ENCODE results near the gene HDLBP.
"Not testable (repeated sequence)": the region's sequence is repeated elsewhere in the genome, so short reads cannot be mapped to it uniquely, and the experiment has no call there.

HDLBP gene

DNA sequence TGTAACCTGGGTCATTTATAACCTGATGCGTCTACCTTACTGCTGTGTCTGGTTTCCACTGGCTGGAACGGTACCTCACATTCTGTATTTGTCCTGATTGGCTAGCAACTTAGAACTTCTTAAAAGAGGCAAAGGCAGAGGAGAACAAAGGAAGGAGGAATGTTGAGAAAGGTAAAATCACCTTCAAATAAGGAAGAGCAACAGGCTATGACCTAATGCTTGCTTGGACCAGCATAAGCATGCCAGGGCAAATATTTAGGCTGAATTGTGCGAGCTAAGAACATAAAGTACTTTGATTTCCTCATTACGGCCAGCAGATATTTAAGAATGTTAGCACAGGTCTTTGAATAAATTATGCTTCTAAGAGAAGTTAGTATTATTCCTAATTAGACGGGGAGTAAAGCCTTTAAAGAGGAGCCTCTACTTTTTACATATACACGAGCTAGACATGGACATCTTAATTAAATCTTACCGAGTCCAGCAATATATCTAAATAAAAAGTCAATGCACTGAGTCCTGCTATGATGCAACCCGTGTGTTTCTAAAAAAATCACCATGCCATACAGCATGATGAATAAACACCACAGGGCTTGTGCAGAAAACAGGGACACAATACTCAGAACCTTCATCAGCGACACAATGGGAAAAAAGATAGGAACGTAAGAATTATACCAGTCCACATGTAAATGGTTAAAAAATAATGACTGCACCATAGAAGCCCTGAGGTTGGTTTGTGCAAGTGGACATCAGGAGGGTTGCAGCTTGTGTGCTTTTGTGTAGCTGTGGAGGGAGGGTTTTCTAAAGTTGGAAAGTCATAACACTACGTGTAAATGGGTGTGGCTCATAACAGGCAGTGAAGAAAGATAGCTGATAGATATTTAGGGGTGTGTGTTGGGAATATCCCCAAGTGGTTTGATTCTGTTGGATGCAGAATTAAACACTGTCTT, 14.5 kb upstream of the HDLBP start:
- DNase-seq: no peak

DNA sequence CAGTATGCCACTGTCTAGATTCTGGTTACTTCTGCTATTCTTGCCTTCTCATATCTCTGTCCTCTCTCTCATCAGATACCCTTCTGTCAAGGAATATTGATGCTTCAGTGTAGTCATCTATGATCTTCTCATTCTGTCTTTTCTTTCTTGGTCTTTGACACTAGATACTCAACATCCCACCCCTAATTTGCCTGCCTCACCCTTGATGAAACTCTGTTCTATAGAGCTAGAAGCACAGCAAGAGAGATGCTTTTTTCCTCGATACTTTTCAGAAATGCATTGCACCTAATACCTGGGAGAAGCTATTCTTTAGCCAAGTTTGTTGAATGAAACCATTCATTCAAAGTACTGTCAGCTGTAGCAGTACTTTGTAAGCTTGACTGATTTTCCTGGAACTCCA, 9.8 kb upstream of the HDLBP start:
- no peak for DNase-seq

- no peak for DNase-seq
These were observed 9.3 kb upstream of the HDLBP start for GRCh38 chr2:241324775-241325174.

DNA sequence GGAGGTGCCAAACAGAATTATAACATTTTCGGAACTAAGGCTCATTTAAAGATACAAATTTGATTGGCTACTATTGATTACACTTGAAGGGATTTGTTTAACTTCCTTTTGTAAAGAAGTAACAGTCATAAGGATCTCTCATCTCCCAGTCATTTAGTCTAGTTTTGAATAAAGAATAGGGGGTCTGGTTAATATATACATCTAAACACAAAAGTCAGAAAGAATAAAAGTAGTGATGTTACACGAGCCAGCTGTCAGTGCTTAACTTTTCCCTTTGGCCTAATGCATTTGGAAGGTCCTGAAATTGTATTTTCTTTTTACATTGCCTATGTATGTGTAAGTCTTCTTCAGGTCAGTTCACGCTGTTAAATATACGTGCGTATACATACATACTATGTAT, 8.3 kb upstream of the HDLBP start:
- DNase-seq: no peak

GRCh38 chr2:241321886-241322285, 6.4 kb upstream of the HDLBP start:
- DNase-seq: no peak

DNA sequence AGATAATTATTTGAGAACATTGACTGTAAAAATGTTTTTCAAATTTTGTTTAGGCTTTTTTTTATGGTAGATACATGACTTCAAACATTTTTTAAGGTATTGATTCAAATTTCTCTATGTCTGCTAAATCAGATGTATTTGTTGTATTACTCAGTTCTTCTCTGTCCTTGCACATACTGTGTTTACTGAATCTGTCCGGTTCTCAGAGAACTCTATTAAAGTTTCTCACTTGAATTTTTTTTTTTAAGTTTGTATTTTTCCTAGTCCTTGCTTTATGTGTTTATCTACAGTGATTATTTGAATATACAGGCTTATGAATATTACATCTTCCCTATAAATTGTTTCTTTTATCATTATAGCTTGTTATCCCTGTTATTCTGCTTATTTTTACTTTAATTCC, 5.6 kb upstream of the HDLBP start:
- no peak for DNase-seq

- DNase-seq: no peak
These were observed 4.9 kb upstream of the HDLBP start for GRCh38 chr2:241320394-241320793.

DNA sequence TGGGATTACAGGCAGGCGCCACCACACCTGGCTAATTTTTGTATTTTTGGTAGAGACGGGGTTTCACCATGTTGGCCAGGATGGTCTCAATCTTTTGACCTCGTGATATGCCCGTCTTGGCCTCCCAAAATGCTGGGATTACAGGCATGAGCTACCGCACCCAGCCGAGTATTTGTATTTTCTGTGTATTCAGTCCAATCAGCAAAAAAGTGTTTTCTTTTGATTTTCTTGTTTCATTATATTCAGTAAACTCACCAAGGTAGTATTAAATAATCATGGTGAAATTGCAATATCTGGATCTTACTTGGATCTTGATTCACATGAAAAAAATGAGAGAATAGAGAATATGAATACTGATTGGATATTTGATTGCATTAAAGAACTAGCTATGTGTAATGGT, 3.4 kb upstream of the HDLBP start:
- not testable (repeated sequence) for DNase-seq

DNA sequence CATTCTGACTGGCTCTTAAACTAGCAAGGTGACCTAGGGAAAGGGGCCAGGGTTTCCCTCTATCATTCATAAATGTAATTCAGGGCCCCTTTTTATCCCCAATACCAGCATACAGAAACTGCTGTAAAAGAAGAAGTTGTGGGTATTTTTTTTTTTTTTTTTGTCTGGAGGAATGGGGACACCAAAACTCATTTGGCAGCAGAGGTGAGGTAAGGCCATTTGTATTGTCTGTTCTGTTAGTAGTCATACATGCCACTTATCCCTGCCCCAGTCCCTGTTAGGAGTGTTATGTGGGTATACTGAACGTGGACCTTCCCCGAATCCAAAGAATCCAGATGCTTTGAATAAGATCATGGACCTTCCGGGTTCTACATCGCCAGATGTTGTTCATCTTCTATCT, 1.9 kb upstream of the HDLBP start:
- no peak for DNase-seq

GRCh38 chr2:241316825-241317224, 1.4 kb upstream of the HDLBP start:
- DNase-seq: no peak

DNA sequence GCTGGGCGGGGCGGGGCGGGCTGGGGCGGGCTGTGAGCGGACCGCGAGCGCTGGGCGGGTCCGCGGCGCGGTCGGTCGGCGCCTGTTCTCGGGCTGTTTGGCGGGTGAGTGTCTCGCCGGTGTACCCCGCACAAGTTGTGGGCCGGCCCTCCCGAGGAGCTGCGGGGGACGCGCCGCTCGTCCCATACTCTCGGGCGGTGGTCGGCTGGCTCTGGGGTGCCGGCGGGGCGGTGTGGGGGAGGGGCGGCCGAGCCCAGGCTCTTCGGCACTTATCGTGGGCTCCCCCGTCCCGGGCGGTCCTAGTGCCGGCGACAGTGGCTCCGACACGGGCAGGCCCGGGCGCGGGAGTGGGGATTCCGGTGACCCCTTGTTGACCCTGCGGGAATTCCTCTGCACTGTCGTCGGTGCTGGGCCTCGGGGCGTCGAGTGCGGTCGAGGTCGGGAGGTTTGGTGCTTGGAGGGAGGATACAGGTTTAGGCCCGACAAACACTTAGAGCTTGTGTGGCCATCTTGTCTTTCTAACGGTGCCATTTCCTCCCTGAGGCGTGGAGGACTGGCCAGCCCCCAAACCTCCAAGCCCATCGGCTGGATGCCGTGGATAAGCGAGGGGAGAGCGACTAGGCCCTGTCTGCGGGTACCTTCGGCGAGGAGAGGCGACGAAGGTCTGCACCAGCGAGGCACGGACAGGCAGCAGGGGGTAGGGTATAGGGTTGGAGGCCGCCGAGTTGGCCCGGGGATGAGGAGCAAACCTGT, 583 bp upstream of the HDLBP start, which contains the start of gene SEPTIN2:
SEPTIN2 (plus strand) TSS at position 47 of the 753 bp plus-strand sequence. CDS start 8,308 bp downstream, outside the sequence.
- DNase-seq: no peak

DNA sequence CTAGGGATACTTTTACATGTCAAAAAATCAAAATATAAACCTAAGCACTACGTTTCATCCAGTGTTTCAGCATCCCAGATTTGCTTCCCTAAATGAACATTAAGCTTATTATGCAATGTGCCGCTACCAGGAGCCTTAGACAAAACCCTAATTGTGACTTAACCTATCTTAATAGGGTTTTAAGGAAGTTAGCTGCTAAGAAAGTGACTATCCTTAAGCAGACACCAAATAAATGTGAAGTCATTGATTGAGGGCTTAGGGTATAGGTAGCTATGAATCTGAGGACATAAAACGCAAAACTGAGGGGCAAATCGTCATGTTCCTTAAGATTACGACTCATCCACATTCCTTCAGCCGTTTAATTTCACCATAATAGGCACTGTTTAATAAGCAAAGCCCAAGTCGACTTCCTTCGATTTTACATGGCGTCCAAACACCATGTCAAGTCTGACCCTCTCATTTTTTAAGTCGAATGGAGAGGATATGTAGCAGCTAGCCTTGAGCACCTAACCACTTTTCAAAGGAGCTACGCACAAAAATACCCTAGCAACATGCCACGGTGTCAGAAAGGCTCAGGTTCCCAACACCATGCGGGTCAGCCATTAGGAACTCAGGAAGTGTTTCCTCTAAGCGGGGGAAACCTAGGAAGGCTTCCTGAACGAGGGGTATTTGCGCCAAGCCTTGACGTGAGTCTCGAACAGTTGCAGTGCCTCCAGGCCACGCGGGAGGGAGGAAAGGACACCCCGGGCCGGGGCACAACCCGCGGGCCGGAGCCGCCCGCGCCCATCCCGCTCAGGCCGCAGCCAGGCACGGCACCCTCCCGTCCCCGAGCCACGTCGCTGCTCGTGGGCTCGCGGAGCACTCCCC, 1.0 kb downstream of the HDLBP start:
- no peak for DNase-seq

DNA sequence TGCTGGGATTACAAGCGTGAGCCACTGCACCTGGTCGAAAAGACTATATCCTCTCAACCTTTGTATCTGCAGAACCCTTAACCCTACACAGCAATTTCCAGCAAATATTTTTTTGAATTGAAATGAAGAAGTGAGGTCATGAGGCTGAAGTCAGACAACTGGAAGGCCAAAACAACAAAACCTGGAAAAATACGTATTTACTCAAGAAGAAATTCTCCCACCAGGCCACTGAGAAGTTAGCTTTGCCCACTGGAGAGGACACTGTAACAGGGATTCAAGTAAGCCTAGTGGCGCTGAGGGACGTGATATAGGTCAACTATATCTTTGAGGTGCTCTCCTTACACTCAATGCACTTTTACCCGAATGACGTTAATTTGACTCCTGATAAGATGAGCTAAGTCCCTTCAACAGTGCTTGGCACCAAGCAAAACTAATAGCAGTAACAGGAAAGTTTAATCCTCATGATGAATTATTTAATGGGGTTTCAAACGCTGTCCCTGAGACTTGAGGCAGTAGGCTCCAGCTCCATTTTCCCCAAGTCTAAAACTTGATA, 1.9 kb downstream of the HDLBP start:
- no peak for DNase-seq

GRCh38 chr2:241312082-241312481, 3.4 kb downstream of the HDLBP start:
- DNase-seq: no peak

DNA sequence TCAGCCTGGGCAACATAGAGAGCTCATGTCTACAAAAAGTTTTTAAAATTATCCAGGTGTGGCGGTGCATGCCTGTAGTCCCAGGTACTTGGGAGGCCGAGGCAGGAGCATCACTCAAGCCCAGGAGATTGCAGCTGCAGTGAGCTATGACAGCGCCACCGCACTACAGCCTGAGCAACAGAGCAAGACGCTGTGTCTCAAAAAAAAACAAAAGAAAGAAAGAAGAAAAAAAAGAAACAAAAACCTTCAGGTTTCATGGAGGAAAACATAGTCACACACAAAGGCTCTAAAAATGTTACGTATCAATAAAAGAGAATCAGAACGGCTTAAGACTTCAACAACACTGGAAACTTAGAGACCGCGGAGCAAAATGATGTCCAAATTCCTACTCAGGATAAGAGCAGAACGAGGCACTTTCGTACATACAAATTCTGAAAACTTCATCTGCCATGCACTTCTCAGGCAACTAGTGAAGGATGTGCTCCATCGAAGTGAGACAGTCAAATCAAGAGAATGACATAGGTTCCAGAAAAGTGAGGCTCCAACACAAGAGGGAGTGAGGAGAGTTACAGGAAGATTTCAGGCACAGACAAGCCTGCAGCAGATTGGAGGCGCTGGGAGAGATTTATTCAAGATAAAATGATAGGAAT, 4.4 kb downstream of the HDLBP start:
- no peak for DNase-seq

DNA sequence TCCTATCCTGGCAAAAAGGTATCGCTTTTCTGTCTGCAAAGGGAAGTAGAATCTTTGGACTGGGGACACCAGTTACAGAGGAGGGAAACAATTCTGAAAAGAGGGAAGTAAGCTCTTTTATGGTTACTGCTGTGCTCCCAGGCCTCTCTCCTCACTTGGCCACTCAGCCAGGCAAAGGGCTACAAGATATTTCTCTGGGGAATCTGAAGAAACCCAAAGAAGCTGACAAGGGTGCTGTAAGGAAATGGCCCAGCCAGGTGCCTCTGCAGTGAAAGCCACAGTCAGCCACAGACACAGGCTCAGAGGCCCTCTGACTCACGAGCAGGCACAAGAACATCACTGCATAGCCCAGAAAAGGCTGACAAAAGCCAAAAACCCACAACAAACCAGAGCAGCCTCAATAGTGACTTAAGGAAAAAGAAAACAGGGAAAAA, 5.8 kb downstream of the HDLBP start:
- no peak for DNase-seq

DNA sequence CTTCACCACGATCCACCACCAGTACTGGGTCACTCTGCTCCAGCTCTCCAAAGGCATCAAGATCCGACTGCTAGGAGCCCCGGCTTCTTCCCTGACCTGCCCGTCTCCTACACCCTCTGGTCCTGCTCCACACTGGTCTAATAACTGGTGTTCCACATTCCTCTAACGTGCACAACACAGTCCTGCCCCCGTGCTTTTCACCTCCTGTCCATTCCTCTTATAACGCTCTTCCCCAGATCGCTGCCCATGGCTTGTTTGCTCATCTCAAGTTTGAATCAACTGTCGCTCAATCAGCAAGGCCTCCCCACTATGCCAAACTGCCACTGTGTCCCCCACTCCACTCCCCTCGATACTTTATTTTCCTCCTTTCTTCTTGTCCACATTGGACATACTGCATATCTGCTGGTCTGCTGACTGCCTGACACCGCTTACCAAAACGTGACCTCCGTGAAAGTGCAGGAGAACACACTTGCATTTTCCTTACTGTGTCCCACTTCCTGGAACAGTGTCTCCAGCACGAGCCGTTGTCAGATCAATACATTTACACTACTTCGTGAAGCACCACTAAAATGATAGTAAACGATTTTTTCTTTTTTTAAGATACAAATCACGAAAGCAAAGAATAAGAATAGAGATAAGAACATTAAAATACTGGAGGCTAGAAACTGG, 6.5 kb downstream of the HDLBP start:
- no peak for DNase-seq

DNA sequence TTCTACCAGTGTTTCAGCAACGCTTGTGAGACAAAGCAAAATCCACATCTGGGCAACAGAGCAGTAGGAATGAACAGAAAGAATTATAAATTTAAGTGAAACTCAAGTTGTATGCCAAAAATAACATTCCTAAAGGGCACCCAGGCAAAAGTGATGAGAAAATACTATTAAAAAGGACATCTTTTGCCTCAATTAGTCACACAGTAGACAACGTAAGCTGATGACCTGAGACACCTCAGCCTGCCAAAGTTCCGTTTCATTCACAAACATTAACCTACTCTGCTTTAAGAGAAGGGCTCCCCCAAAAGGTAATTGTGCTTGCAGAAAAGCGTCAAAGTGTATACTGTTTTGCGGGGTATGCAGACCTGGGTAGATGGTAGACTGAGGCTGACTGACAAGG, 7.2 kb downstream of the HDLBP start:
- DNase-seq: no peak

- DNase-seq: no peak
These were observed 8.4 kb downstream of the HDLBP start for GRCh38 chr2:241307055-241307454.

GRCh38 chr2:241304039-241304670, 11.3 kb downstream of the HDLBP start:
- no peak for DNase-seq

All from NCI-H524 treated with DMSO at 0.1 percent for 48 hours (cell line).